Gastroesophageal sphincter (tissue), 3 donors: ENCODE data around the gene FBXO17.

Experiments used
- EP300 ChIP-seq: sonication (generic); formaldehyde crosslinking; IDR thresholded peaks from one replicate; pipeline ENCODE4 v1.6.1; 2017; ENCODE audit warnings: antibody characterized with exemption, mild to moderate bottlenecking
- TF ChIP-seq, protein P1 (sequence below), 4 experiments: fragments of 200-600 bp in 2 of 4; fragments of 450-650 bp in 2 of 4; sonication (generic) in 1 of 4; IDR thresholded peaks; one replicate each; pipeline ENCODE4 v1.5.1; 2017 to 2019; ENCODE audit warnings: antibody characterized with exemption in 4 of 4, mild to moderate bottlenecking in 2 of 4, moderate library complexity in 2 of 4

DNA sequence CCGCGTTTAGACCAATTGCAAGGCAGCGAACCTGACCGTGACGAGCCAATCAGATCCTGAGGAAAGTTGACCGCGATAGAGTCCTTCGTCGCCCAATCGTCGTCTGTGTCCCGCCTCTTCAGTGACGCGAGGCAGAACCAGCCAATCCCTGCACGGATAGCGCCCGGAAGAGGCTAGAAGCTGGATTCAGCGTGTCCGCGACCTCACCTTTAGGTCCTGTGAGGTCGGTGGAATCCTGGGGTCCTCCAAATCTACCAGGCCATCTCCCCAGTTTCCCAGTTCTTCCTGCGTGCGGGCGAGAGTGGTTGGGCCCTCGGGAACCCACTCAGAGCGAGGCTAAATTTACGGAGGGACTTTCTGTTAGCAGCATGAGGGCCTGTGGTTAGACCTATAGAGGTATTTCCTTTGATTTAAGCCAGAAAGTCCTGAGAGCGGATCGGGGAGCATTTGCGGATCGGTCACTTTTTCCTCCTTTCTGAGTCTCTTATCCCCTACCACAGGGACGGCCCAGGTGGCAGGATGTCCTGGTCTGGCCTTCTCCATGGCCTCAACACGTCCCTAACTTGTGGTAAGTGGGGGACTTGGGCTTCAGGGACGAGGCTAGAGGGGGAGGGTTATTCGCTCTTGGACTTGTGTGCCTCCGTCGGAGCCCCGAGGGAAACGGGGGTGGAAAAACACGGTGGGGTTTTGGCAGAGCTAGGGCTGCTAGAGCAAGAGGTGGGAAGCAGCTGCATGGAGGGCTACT is 44.6 kb downstream of the FBXO17 start, which contains the start of gene MRPS12:
- TF ChIP-seq EP300, result no peak
- TF ChIP-seq, protein P1, sequence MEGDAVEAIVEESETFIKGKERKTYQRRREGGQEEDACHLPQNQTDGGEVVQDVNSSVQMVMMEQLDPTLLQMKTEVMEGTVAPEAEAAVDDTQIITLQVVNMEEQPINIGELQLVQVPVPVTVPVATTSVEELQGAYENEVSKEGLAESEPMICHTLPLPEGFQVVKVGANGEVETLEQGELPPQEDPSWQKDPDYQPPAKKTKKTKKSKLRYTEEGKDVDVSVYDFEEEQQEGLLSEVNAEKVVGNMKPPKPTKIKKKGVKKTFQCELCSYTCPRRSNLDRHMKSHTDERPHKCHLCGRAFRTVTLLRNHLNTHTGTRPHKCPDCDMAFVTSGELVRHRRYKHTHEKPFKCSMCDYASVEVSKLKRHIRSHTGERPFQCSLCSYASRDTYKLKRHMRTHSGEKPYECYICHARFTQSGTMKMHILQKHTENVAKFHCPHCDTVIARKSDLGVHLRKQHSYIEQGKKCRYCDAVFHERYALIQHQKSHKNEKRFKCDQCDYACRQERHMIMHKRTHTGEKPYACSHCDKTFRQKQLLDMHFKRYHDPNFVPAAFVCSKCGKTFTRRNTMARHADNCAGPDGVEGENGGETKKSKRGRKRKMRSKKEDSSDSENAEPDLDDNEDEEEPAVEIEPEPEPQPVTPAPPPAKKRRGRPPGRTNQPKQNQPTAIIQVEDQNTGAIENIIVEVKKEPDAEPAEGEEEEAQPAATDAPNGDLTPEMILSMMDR (IDR thresholded peaks at IDR 0.05), result no peak
